SK-N-SH (cell line): ENCODE measurements around the gene MPC2. TPM values are rescaled to one million over a fixed set of nuclear protein-coding genes. Genes with fewer than 3 reads are reported as not detected.

Experiments
- CTCF ChIA-PET: fragments of 300-600, 350-600 bp; formaldehyde crosslinking; extraction: SDS; loops from one replicate; lab custom pipeline; 2021; lab: Yijun Ruan, JAX
- POLR2A ChIA-PET: fragments of 350-600 bp; sonication (Branson Sonifier 250); formaldehyde crosslinking; extraction: SDS; loops from one replicate; lab custom pipeline; 2020; ENCODE audit warnings: antibody characterized with exemption, inconsistent platforms; lab: Yijun Ruan, JAX
- DNase-seq: peaks from one replicate; pipeline ENCODE4 v3.0.0; 2012
- H2AFZ ChIP-seq: fragments of 200-600 bp; sonication (generic); 2 replicates; pipeline ENCODE4 v1.8.1; 2016; ENCODE audit warnings: antibody characterized with exemption, mild to moderate bottlenecking, low read depth
- H3F3A ChIP-seq: fragments of 200-600 bp; sonication (generic); replicated peaks from 2 replicates; pipeline ENCODE3; 2016; ENCODE audit warnings: antibody characterized with exemption, mild to moderate bottlenecking; ENCODE audit not compliant: insufficient read depth
- H3K27ac ChIP-seq, 2 experiments: fragments of 200-500 bp in 1 of 2; fragments of 200-600 bp in 1 of 2; sonication (Bioruptor generic) in 1 of 2; sonication (generic), shearing (Covaris generic) in 1 of 2; 2 replicates each; pipeline versions ENCODE4 v1.5.1 to v1.6.1; 2014 to 2016; ENCODE audit warnings: low read depth in 2 of 2, inconsistent platforms in 1 of 2, low read length in 1 of 2, mild to moderate bottlenecking in 1 of 2, mixed read lengths in 1 of 2
- H3K27me3 ChIP-seq: fragments of 200-600 bp; sonication (generic), shearing (Covaris generic); 2 replicates; pipeline ENCODE4 v1.6.1; 2016; ENCODE audit warnings: mixed run types; ENCODE audit not compliant: insufficient read depth
- H3K36me3 ChIP-seq, 2 experiments: fragments of 200-500 bp in 1 of 2; fragments of 200-600 bp in 1 of 2; sonication (Bioruptor generic) in 1 of 2; sonication (generic) in 1 of 2; replicated peaks in 1 of 2; 2 replicates each; pipeline versions ENCODE3 to v1.5.1; 2014 to 2016; ENCODE audit warnings: low read length in 1 of 2, mild to moderate bottlenecking in 1 of 2; ENCODE audit not compliant: insufficient read depth in 2 of 2, control insufficient read depth in 1 of 2
- H3K4me1 ChIP-seq, 2 experiments: fragments of 200-500 bp in 1 of 2; fragments of 200-600 bp in 1 of 2; sonication (Bioruptor generic) in 1 of 2; sonication (generic), shearing (Covaris generic) in 1 of 2; 2 replicates each; pipeline versions ENCODE4 v1.5.1 to v1.6.1; 2014 to 2016; ENCODE audit warnings: low read depth in 1 of 2, low read length in 1 of 2, mixed run types in 1 of 2; ENCODE audit not compliant: insufficient read depth in 2 of 2, control insufficient read depth in 1 of 2
- H3K4me2 ChIP-seq: fragments of 200-600 bp; sonication (generic), shearing (Covaris generic); 2 replicates; pipeline ENCODE4 v1.6.1; 2017; ENCODE audit warnings: mixed run types
- H3K4me3 ChIP-seq, 2 experiments: fragments of 200-500 bp in 1 of 2; fragments of 200-600 bp in 1 of 2; sonication (Bioruptor generic) in 1 of 2; sonication (generic), shearing (Covaris generic) in 1 of 2; 2 replicates each; pipeline versions ENCODE4 v1.5.1 to v1.8.1; 2014 to 2016; ENCODE audit warnings: low read depth in 2 of 2, inconsistent platforms in 1 of 2, low read length in 1 of 2, mild to moderate bottlenecking in 1 of 2, mixed read lengths in 1 of 2, moderate library complexity in 1 of 2
- H3K79me2 ChIP-seq: fragments of 200-600 bp; sonication (generic); 2 replicates; pipeline ENCODE4 v1.8.1; 2017; ENCODE audit warnings: mild to moderate bottlenecking; ENCODE audit not compliant: insufficient read depth
- H3K9ac ChIP-seq: fragments of 200-600 bp; sonication (generic); 2 replicates; pipeline ENCODE4 v1.6.1; 2017; ENCODE audit warnings: mixed run types
- H3K9me2 ChIP-seq: fragments of 200-600 bp; sonication (generic); 2 replicates; pipeline ENCODE4 v1.6.1; 2017; ENCODE audit warnings: mixed run types
- H3K9me3 ChIP-seq: fragments of 200-600 bp; sonication (generic); 2 replicates; pipeline ENCODE4 v1.6.1; 2017; ENCODE audit warnings: mixed run types, mild to moderate bottlenecking, moderate library complexity
- H4K20me1 ChIP-seq: fragments of 200-600 bp; sonication (generic); 2 replicates; pipeline ENCODE4 v1.6.1; 2017; ENCODE audit warnings: mild to moderate bottlenecking, mixed run types; ENCODE audit not compliant: insufficient read depth
- CHD2 ChIP-seq: fragments of 150-350 bp; IDR thresholded peaks from 2 replicates; pipeline ENCODE4 v1.6.1; 2018; ENCODE audit warnings: low read length; ENCODE audit not compliant: partially characterized antibody
- EP300 ChIP-seq, 2 experiments: IDR thresholded peaks; 2 replicates each; pipeline versions ENCODE4 v1.4.0 to v1.6.1; 2012; ENCODE audit warnings: borderline replicate concordance in 1 of 2, low read depth in 1 of 2, low read length in 1 of 2
- FOXJ3 ChIP-seq: sonication (generic); formaldehyde crosslinking; IDR thresholded peaks from 2 replicates; pipeline ENCODE4 v1.5.1; 2020; ENCODE audit warnings: mild to moderate bottlenecking, missing genetic modification reagents
- FOXM1 ChIP-seq: IDR thresholded peaks from 2 replicates; pipeline ENCODE4 v1.4.0; 2012; ENCODE audit warnings: low read depth, mild to moderate bottlenecking
- GABPA ChIP-seq: IDR thresholded peaks from 2 replicates; pipeline ENCODE4 v1.4.0; 2012; ENCODE audit warnings: low read depth, mild to moderate bottlenecking
- GATA2 ChIP-seq: sonication (generic); formaldehyde crosslinking; IDR thresholded peaks from 2 replicates; pipeline ENCODE4 v1.5.0; 2020; ENCODE audit warnings: mild to moderate bottlenecking, missing genetic modification reagents
- JUND ChIP-seq: IDR thresholded peaks from 2 replicates; pipeline ENCODE4 v1.4.0; 2012
- MAX ChIP-seq: IDR thresholded peaks from 2 replicates; pipeline ENCODE4 v1.4.0; 2012; ENCODE audit warnings: low read depth
- MEF2A ChIP-seq: IDR thresholded peaks from 2 replicates; pipeline ENCODE4 v1.4.0; 2012; ENCODE audit warnings: low read depth, borderline replicate concordance
- MXI1 ChIP-seq: IDR thresholded peaks from 2 replicates; pipeline ENCODE4 v1.6.1; 2012; ENCODE audit warnings: mild to moderate bottlenecking, low read depth, low read length, improper control_type of control experiment
- NRF1 ChIP-seq: IDR thresholded peaks from 2 replicates; pipeline ENCODE4 v1.6.1; 2012; ENCODE audit warnings: low read depth, mild to moderate bottlenecking, low read length
- POLR2AphosphoS5 ChIP-seq: IDR thresholded peaks from 2 replicates; pipeline ENCODE4 v1.6.1; 2012; ENCODE audit warnings: low read depth, low read length
- RCOR1 ChIP-seq: fragments of 150-350 bp; IDR thresholded peaks from 2 replicates; pipeline ENCODE4 v1.6.1; 2017; ENCODE audit warnings: antibody characterized with exemption, low read length
- RFX5 ChIP-seq: IDR thresholded peaks from 2 replicates; pipeline ENCODE4 v1.6.1; 2012; ENCODE audit warnings: mild to moderate bottlenecking, improper control_type of control experiment, low read length
- TAF1 ChIP-seq: IDR thresholded peaks from 2 replicates; pipeline ENCODE4 v1.6.1; 2012; ENCODE audit warnings: low read depth, mild to moderate bottlenecking, low read length, moderate library complexity, borderline replicate concordance
- TCF12 ChIP-seq: IDR thresholded peaks from 2 replicates; pipeline ENCODE4 v1.4.0; 2012
- TEAD4 ChIP-seq: IDR thresholded peaks from 2 replicates; pipeline ENCODE4 v1.4.0; 2012; ENCODE audit warnings: mild to moderate bottlenecking, borderline replicate concordance; ENCODE audit not compliant: insufficient read depth
- USF1 ChIP-seq: IDR thresholded peaks from 2 replicates; pipeline ENCODE4 v1.4.0; 2012; ENCODE audit warnings: low read depth, borderline replicate concordance
- USF2 ChIP-seq: fragments of 150-350 bp; IDR thresholded peaks from 2 replicates; pipeline ENCODE4 v1.6.1; 2017; ENCODE audit warnings: antibody characterized with exemption, low read length, low read depth, borderline replicate concordance
- YY1 ChIP-seq: IDR thresholded peaks from 2 replicates; pipeline ENCODE4 v1.4.0; 2012; ENCODE audit warnings: low read depth, mild to moderate bottlenecking
- WGBS: methylation state at CpG from one replicate; pipeline ENCODE4 v1.1.6; 2017; ENCODE audit warnings: low lambda C conversion rate; 5-methylcytosine and 5-hydroxymethylcytosine counted together
- polyA plus RNA-seq, 3 experiments: library from polyadenylated mRNA; depleted of rRNA; stranded (reverse); fragments of >200 nt; gene quantifications; 2 replicates each; pipeline ENCODE4 v1.2.3, GENCODE V29; 2012

MPC2 gene
- polyA plus RNA-seq, 1 of the 3 experiments (the other 2 are of a cell fraction): 15.9 TPM

- peak overlapping the region; percentile 54 for H2AFZ ChIP-seq
- POLR2A ChIA-PET: interaction anchor here (0.6 kb wide), 1 partner anchor 480 kb away, joined by 3 read pairs; no protein-coding TSS in a partner anchor
- H3K4me3 ChIP-seq: peak overlapping the region; percentile 71 to 81
- no peak for DNase-seq
- H3F3A ChIP-seq: peaks cover 10% of the 10 kb centered on the region
- H3K36me3 ChIP-seq: no peaks in the 10 kb centered on the region
- H3K4me1 ChIP-seq: peaks cover 8 to 27% of the 10 kb centered on the region in 2 experiments; a peak in 3 of 4 replicates
- peak overlapping the region; percentile 94 for H3K9ac ChIP-seq
- no peaks in the 10 kb centered on the region for H3K9me3 ChIP-seq
- WGBS: 14% methylated on average over 4 of the region's 4 CpGs
- peaks cover 82% of the 10 kb centered on the region for H3K79me2 ChIP-seq
- H3K27me3 ChIP-seq: no peaks in the 10 kb centered on the region
- no peaks in the 10 kb centered on the region for H3K9me2 ChIP-seq
- TF ChIP-seq RCOR1 (0 out of 2 replicates have a peak, but pooled peaks have one; percentile 10), NRF1 (no peak)
- H3K4me2 ChIP-seq: peak overlapping the region; percentile 89
- peak overlapping the region; percentile 87 to 94; a peak in 3 of 4 replicates for H3K27ac ChIP-seq
- CTCF ChIA-PET: interaction anchor here (0.9 to 1.9 kb wide), 2 partner anchors 71 to 147 kb away, joined by 3 to 6 read pairs; no protein-coding TSS in a partner anchor
- peaks cover 18% of the 10 kb centered on the region for H4K20me1 ChIP-seq
Measured at GRCh38 chr1:167934426-167935215, 2.3 kb downstream of the MPC2 start.

GRCh38 chr1:167933788-167934187 lies 3.1 kb downstream of the MPC2 start:
- TF ChIP-seq JUND (no peak), RFX5 (no peak), POLR2AphosphoS5 (no peak), USF1 (no peak), MXI1 (no peak), FOXM1 (no peak), EP300 (IDR thresholded peaks at IDR 0.05; ENCODE audit: borderline replicate concordance in 1 of 2, low read depth in 1 of 2, low read length in 1 of 2) (no peak), YY1 (no peak), TCF12 (no peak), GABPA (no peak), FOXJ3 (CRISPR knock-in tag) (no peak), TEAD4 (no peak), TAF1 (no peak), CHD2 (no peak), USF2 (no peak), MEF2A (no peak), MAX (no peak), GATA2 (CRISPR knock-in tag) (no peak)
- peak overlapping the region; percentile 94; the same call in 1 of the 2 replicates for H3K9ac ChIP-seq
- peaks cover 18% of the 10 kb centered on the region for H4K20me1 ChIP-seq
- H3K9me2 ChIP-seq: no peaks in the 10 kb centered on the region
- CTCF ChIA-PET: interaction anchor here (0.9 to 1.9 kb wide), 2 partner anchors 72 to 148 kb away, joined by 3 to 6 read pairs; no protein-coding TSS in a partner anchor
- peak overlapping the region; percentile 89 for H3K4me2 ChIP-seq
- peaks cover 8 to 27% of the 10 kb centered on the region in 2 experiments; a peak in 3 of 4 replicates for H3K4me1 ChIP-seq
- WGBS: 81% methylated on average over 4 of the region's 4 CpGs
- no peak for DNase-seq
- no peaks in the 10 kb centered on the region for H3K36me3 ChIP-seq
- H3K4me3 ChIP-seq: no peak overlapping the region; a peak in 2 of 4 replicates
- peaks cover 10% of the 10 kb centered on the region for H3F3A ChIP-seq
- POLR2A ChIA-PET: no interaction called here
- H2AFZ ChIP-seq: no peak overlapping the region
- H3K27me3 ChIP-seq: no peaks in the 10 kb centered on the region
- H3K27ac ChIP-seq: peak overlapping the region in 1 of 2 experiments; percentile 94; a peak in 2 of 4 replicates
- peaks cover 81% of the 10 kb centered on the region for H3K79me2 ChIP-seq
- H3K9me3 ChIP-seq: no peaks in the 10 kb centered on the region
